Measurements from ENCODE around the gene FIGNL2. TPM values are rescaled to one million over a fixed set of nuclear protein-coding genes. Genes with fewer than 3 reads are reported as not detected.

FIGNL2 gene
- total and polyA plus RNA-seq, 2 experiments from 2014 or later = 1.1 to 5.2 TPM

DNA sequence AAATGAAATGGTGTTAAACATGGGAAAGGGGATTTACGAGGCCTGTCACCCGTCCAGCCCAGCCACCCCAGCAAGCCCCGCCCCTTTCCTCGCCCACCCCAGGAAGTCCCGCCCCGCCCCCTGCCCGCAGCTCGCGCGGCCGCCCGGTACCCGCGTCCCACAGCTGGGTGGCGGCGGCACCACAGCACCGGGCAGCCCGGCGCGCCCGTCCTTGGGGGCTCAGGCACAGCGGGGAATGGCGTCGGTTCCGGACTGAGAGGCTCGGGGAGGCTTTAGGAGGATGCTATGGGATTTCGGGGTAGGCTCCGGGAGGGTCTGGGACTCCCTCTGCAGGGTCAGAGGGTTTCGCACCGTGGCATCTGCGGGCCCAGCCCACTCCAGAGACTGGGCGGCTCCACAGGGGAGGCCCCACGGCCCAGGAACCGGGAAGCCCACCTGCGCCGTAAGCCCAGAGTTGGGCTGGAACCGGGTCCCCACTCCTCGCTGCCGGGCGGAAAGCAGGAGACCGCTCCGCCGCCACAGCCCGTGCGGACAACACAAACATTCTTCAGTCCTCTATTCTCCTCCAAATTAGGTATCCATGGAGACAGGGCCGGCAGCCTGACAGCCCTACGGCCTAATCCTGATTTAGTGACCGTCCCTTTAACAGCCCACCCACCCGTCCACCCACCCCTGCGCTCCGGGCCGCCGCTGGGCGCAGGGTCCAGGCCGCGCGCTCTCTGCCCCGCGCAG is 1.4 kb downstream of the FIGNL2 start:
- H3K27me3 Mint-ChIP-seq (ENCODE audit: insufficient read depth, low read depth, poor library complexity) = peaks cover 43% of the 10 kb centered on the region
- Histone ChIP-seq H4K20me1 (replicated peaks; ENCODE audit: insufficient read depth) (peaks cover 4% of the 10 kb centered on the region; the same call in 1 of the 2 replicates), H3K4me1 (ENCODE audit: insufficient read depth) (peaks cover 40% of the 10 kb centered on the region), H3K36me3 (ENCODE audit: insufficient read depth) (no peaks in the 10 kb centered on the region), H3K9me2 (ENCODE audit: insufficient read depth) (no peaks in the 10 kb centered on the region), H2AFZ (peak overlapping the region; percentile 59), H3K27me3 (ENCODE audit: insufficient read depth) (peaks cover 47% of the 10 kb centered on the region), H3K4me2 (peak overlapping the region; percentile 96), H3K27ac (ENCODE audit: low read depth) (no peak overlapping the region), H3K4me3 (peak overlapping the region; percentile 91), H3K79me2 (replicated peaks; ENCODE audit: insufficient read depth) (no peaks in the 10 kb centered on the region), H3F3A (replicated peaks; ENCODE audit: low read depth) (peaks cover 12% of the 10 kb centered on the region; the same call in 1 of the 2 replicates)
- no peaks in the 10 kb centered on the region; the same call in 2 of the 3 replicates for H3K36me3 Mint-ChIP-seq (ENCODE audit: low read depth)
- peak; percentile 89 for DNase-seq (ENCODE audit: low spot score)
- H3K9me3 Mint-ChIP-seq = no peaks in the 10 kb centered on the region; the same call in 1 of the 3 replicates
- H3K4me1 Mint-ChIP-seq = peaks cover 44% of the 10 kb centered on the region
- H3K4me3 Mint-ChIP-seq = peak overlapping the region; percentile 75
- ATAC-seq = peak; percentile 55
- H3K27ac Mint-ChIP-seq = no peak overlapping the region
- TF ChIP-seq, protein P1, sequence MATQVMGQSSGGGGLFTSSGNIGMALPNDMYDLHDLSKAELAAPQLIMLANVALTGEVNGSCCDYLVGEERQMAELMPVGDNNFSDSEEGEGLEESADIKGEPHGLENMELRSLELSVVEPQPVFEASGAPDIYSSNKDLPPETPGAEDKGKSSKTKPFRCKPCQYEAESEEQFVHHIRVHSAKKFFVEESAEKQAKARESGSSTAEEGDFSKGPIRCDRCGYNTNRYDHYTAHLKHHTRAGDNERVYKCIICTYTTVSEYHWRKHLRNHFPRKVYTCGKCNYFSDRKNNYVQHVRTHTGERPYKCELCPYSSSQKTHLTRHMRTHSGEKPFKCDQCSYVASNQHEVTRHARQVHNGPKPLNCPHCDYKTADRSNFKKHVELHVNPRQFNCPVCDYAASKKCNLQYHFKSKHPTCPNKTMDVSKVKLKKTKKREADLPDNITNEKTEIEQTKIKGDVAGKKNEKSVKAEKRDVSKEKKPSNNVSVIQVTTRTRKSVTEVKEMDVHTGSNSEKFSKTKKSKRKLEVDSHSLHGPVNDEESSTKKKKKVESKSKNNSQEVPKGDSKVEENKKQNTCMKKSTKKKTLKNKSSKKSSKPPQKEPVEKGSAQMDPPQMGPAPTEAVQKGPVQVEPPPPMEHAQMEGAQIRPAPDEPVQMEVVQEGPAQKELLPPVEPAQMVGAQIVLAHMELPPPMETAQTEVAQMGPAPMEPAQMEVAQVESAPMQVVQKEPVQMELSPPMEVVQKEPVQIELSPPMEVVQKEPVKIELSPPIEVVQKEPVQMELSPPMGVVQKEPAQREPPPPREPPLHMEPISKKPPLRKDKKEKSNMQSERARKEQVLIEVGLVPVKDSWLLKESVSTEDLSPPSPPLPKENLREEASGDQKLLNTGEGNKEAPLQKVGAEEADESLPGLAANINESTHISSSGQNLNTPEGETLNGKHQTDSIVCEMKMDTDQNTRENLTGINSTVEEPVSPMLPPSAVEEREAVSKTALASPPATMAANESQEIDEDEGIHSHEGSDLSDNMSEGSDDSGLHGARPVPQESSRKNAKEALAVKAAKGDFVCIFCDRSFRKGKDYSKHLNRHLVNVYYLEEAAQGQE (IDR thresholded peaks at IDR 0.05; ENCODE audit: unreplicated experiment) = no peak
- TF ChIP-seq CREB1 (CRISPR knock-in tag; IDR thresholded peaks at IDR 0.05; ENCODE audit: low read depth) = no peak
- TF ChIP-seq, protein P2, sequence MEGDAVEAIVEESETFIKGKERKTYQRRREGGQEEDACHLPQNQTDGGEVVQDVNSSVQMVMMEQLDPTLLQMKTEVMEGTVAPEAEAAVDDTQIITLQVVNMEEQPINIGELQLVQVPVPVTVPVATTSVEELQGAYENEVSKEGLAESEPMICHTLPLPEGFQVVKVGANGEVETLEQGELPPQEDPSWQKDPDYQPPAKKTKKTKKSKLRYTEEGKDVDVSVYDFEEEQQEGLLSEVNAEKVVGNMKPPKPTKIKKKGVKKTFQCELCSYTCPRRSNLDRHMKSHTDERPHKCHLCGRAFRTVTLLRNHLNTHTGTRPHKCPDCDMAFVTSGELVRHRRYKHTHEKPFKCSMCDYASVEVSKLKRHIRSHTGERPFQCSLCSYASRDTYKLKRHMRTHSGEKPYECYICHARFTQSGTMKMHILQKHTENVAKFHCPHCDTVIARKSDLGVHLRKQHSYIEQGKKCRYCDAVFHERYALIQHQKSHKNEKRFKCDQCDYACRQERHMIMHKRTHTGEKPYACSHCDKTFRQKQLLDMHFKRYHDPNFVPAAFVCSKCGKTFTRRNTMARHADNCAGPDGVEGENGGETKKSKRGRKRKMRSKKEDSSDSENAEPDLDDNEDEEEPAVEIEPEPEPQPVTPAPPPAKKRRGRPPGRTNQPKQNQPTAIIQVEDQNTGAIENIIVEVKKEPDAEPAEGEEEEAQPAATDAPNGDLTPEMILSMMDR (conservative IDR thresholded peaks at IDR 0.05; ENCODE audit: low read depth in 2 of 2) = 0 out of 4 replicates have a peak, but pooled peaks of 1 of the 2 experiments have one; percentile 1

- peaks cover 43% of the 10 kb centered on the region for H3K27me3 ChIP-seq (ENCODE audit: insufficient read depth)
- peaks cover 43% of the 10 kb centered on the region for H3K4me1 ChIP-seq (ENCODE audit: insufficient read depth)
- no peak overlapping the region for H3K27ac ChIP-seq (ENCODE audit: low read depth)
- H3K27ac Mint-ChIP-seq = no peak overlapping the region
- H3K4me3 ChIP-seq = peak overlapping the region; percentile 91
- H3K27me3 Mint-ChIP-seq (ENCODE audit: insufficient read depth, low read depth, poor library complexity) = peaks cover 42% of the 10 kb centered on the region
- no peaks in the 10 kb centered on the region for H3K36me3 ChIP-seq (ENCODE audit: insufficient read depth)
- peaks cover 4% of the 10 kb centered on the region; the same call in 1 of the 2 replicates for H4K20me1 ChIP-seq (replicated peaks; ENCODE audit: insufficient read depth)
- ATAC-seq (peak; percentile 4), DNase-seq (ENCODE audit: low spot score) (peak; percentile 34)
- peak overlapping the region; percentile 96 for H3K4me2 ChIP-seq
- peaks cover 44% of the 10 kb centered on the region for H3K4me1 Mint-ChIP-seq
- peaks cover 12% of the 10 kb centered on the region; the same call in 1 of the 2 replicates for H3F3A ChIP-seq (replicated peaks; ENCODE audit: low read depth)
- H3K9me2 ChIP-seq (ENCODE audit: insufficient read depth) = no peaks in the 10 kb centered on the region
- no peak overlapping the region for H2AFZ ChIP-seq
- no peaks in the 10 kb centered on the region; the same call in 1 of the 3 replicates for H3K9me3 Mint-ChIP-seq
- no peaks in the 10 kb centered on the region for H3K79me2 ChIP-seq (replicated peaks; ENCODE audit: insufficient read depth)
- H3K4me3 Mint-ChIP-seq = peak overlapping the region; percentile 75
- no peaks in the 10 kb centered on the region; the same call in 2 of the 3 replicates for H3K36me3 Mint-ChIP-seq (ENCODE audit: low read depth)
- no peak for TF ChIP-seq EZH2 (IDR thresholded peaks at IDR 0.05; ENCODE audit: low read depth, unreplicated experiment)
- no peak for TF ChIP-seq ZNF114 (CRISPR knock-in tag; IDR thresholded peaks at IDR 0.05)
- no peak for TF ChIP-seq POLR2AphosphoS5 (IDR thresholded peaks at IDR 0.05; ENCODE audit: low read depth)
- TF ChIP-seq CREB1 (CRISPR knock-in tag; IDR thresholded peaks at IDR 0.05; ENCODE audit: low read depth) = no peak
- no peak for TF ChIP-seq NANOG (IDR thresholded peaks at IDR 0.05; ENCODE audit: borderline replicate concordance)
- TF ChIP-seq ZNF462 (CRISPR knock-in tag; IDR thresholded peaks at IDR 0.05) = no peak
Measured at GRCh38 chr12:51846271-51846691, 2.2 kb downstream of the FIGNL2 start.
